Endothelial cell of umbilical vein (primary cell): ENCODE data around the gene FBXW11. TPM values are rescaled to one million over a fixed set of nuclear protein-coding genes. Genes with fewer than 3 reads are reported as not detected.

ENCODE experiments used
- BruUV-seq: library from RNA; stranded (reverse); fragments of 400-500 nt; replicated peaks from 2 replicates; lab custom pipeline; 2021; lab: Mats Ljungman, UMichigan
- CTCF ChIA-PET: fragments of 300-600, 350-600 bp; sonication (Branson Sonifier 250); formaldehyde crosslinking; loops from one replicate; lab custom pipeline; 2021; ENCODE audit warnings: antibody characterized with exemption, inconsistent platforms; lab: Charles Lee
- POLR2A ChIA-PET: fragments of 300-600, 350-600 bp; sonication (Branson Sonifier 250); formaldehyde crosslinking; loops from one replicate; lab custom pipeline; 2021; ENCODE audit warnings: antibody characterized with exemption, inconsistent platforms; lab: Charles Lee
- DNase-seq: peaks from one replicate; pipeline ENCODE4 v3.0.0-alpha.2; 2011; ENCODE audit warnings: low read depth, low spot score
- FAIRE-seq: peaks from 2 replicates; lab custom pipeline; 2011; peaks lifted over from hg19 to GRCh38; lab: Jason Lieb, UNC
- H2AFZ ChIP-seq: 2 replicates; pipeline ENCODE4 v1.6.0; 2012; ENCODE audit warnings: low read depth, low read length, control low read depth, inconsistent platforms
- H3K27ac ChIP-seq: 2 replicates; pipeline ENCODE4 v1.5.1; 2011; ENCODE audit warnings: low read depth, mild to moderate bottlenecking, control low read depth, low read length, moderate library complexity; ENCODE audit not compliant: insufficient read depth
- H3K27me3 ChIP-seq, 2 experiments: 2 replicates each; pipeline versions ENCODE4 v1.6.0 to v1.6.1; 2011; ENCODE audit warnings: low read length in 2 of 2, mixed read lengths in 1 of 2; ENCODE audit not compliant: control insufficient read depth in 2 of 2, insufficient read depth in 2 of 2
- H3K36me3 ChIP-seq, 2 experiments: 2 replicates in 1 of 2; 3 replicates in 1 of 2; pipeline ENCODE4 v1.5.1; 2011; ENCODE audit warnings: low read length in 2 of 2, mild to moderate bottlenecking in 1 of 2, moderate library complexity in 1 of 2; ENCODE audit not compliant: control insufficient read depth in 2 of 2, insufficient read depth in 2 of 2; ENCODE audit errors: extremely low read depth in 1 of 2
- H3K4me1 ChIP-seq: 3 replicates; pipeline ENCODE4 v1.5.1; 2011; ENCODE audit warnings: mild to moderate bottlenecking, low read length; ENCODE audit not compliant: control insufficient read depth, insufficient read depth; ENCODE audit errors: extremely low read depth
- H3K4me2 ChIP-seq: 2 replicates; pipeline ENCODE4 v1.6.1; 2011; ENCODE audit warnings: low read length, control low read depth, mixed read lengths; ENCODE audit not compliant: insufficient read depth
- H3K4me3 ChIP-seq, 3 experiments: fragments of 200-600 bp in 1 of 3; sonication (generic), shearing (Covaris generic) in 1 of 3; replicated peaks in 1 of 3; 2 replicates each; pipeline ENCODE4 v1.5.1; 2011 to 2016; ENCODE audit warnings: control low read depth in 3 of 3, low read length in 3 of 3, mild to moderate bottlenecking in 2 of 3, inconsistent platforms in 1 of 3, low read depth in 1 of 3, moderate library complexity in 1 of 3; ENCODE audit not compliant: insufficient read depth in 1 of 3
- H3K79me2 ChIP-seq: 2 replicates; pipeline ENCODE4 v1.6.0; 2012; ENCODE audit warnings: low read length, inconsistent platforms; ENCODE audit not compliant: control insufficient read depth, insufficient read depth
- H3K9ac ChIP-seq: replicated peaks from 2 replicates; pipeline ENCODE3; 2011; ENCODE audit warnings: low read length, control low read depth; ENCODE audit not compliant: insufficient read depth; ENCODE audit errors: extremely low read depth
- H3K9me1 ChIP-seq: replicated peaks from 3 replicates; pipeline ENCODE4 v1.6.0; 2011; ENCODE audit warnings: mild to moderate bottlenecking, low read length; ENCODE audit not compliant: control insufficient read depth, insufficient read depth; ENCODE audit errors: extremely low read depth
- H3K9me3 ChIP-seq: replicated peaks from 2 replicates; pipeline ENCODE4 v1.5.1; 2012; ENCODE audit warnings: low read length, inconsistent platforms; ENCODE audit not compliant: control insufficient read depth, insufficient read depth
- H4K20me1 ChIP-seq: replicated peaks from 2 replicates; pipeline ENCODE3; 2011; ENCODE audit warnings: mild to moderate bottlenecking, low read length; ENCODE audit not compliant: control insufficient read depth, insufficient read depth; ENCODE audit errors: extremely low read depth
- EZH2 ChIP-seq: IDR thresholded peaks from 2 replicates; pipeline ENCODE4 v1.6.1; 2012; ENCODE audit warnings: borderline replicate concordance, low read depth, mild to moderate bottlenecking, moderate library complexity, low read length, inconsistent platforms; ENCODE audit not compliant: severe bottlenecking
- FOS ChIP-seq: IDR thresholded peaks from 2 replicates; pipeline ENCODE4 v1.6.1; 2011; ENCODE audit warnings: mild to moderate bottlenecking, low read length, moderate library complexity, borderline replicate concordance; ENCODE audit not compliant: insufficient read depth
- GATA2 ChIP-seq: IDR thresholded peaks from 2 replicates; pipeline ENCODE4 v1.7.0; 2011; ENCODE audit warnings: low read depth, mild to moderate bottlenecking, moderate library complexity, mixed read lengths, low read length; ENCODE audit not compliant: insufficient read length, insufficient read depth
- JUN ChIP-seq: IDR thresholded peaks from 2 replicates; pipeline ENCODE4 v1.6.1; 2011; ENCODE audit warnings: borderline replicate concordance, low read depth; ENCODE audit not compliant: insufficient read length, insufficient read depth
- MAX ChIP-seq: IDR thresholded peaks from 2 replicates; pipeline ENCODE4 v1.6.1; 2011; ENCODE audit not compliant: insufficient read depth, insufficient read length
- MYC ChIP-seq: IDR thresholded peaks from one replicate; pipeline ENCODE4 v1.6.1; 2011; ENCODE audit warnings: mild to moderate bottlenecking, low read depth, low read length
- POLR2A ChIP-seq: IDR thresholded peaks from 2 replicates; pipeline ENCODE4 v1.6.1; 2012; ENCODE audit warnings: low read depth, mild to moderate bottlenecking, control low read depth, low read length
- POLR2AphosphoS5 ChIP-seq: IDR thresholded peaks from 2 replicates; pipeline ENCODE4 v1.6.1; 2012; ENCODE audit warnings: low read depth, mild to moderate bottlenecking, control low read depth, low read length, moderate library complexity; ENCODE audit not compliant: insufficient read depth
- dilution Hi-C: fragments of 300-500 bp; cut with MboI; formaldehyde crosslinking; loops from one replicate; pipeline ENCODE4 v1.15.0; 2019; ENCODE audit warnings: low sequenced_read_pairs; ENCODE audit not compliant: extremely low pct_ligation_motif_present
- intact Hi-C: fragments of 100-400 bp; cut with micrococcal nuclease; formaldehyde crosslinking; loops from one replicate; pipeline ENCODE4 v1.10.0; 2022
- polyA plus RNA-seq, 4 experiments: library from polyadenylated mRNA; depleted of rRNA in 3 of 4; stranded (reverse) in 3 of 4; unstranded in 1 of 4; fragments of >200 nt; gene quantifications; 2 replicates each; pipeline versions ENCODE4 v1.2.1 to v1.2.3, GENCODE V29; 2011 to 2012; ENCODE audit warnings: missing spikeins in 1 of 4
- total RNA-seq: library from RNA; stranded (reverse); gene quantifications from 2 replicates; pipeline ENCODE4 v1.2.3, GENCODE V29; 2021
- TF ChIP-seq, protein P1 (sequence below), 2 donors: IDR thresholded peaks; 1 replicate in 1 of 2; 2 replicates in 1 of 2; pipeline ENCODE4 v1.5.1; 2011; ENCODE audit warnings: low read length in 2 of 2, mild to moderate bottlenecking in 2 of 2, moderate library complexity in 2 of 2, control low read depth in 1 of 2, inconsistent platforms in 1 of 2, low read depth in 1 of 2; ENCODE audit not compliant: insufficient read depth in 1 of 2; ENCODE audit errors: extremely low read depth in 1 of 2

FBXW11 gene
- total and polyA plus RNA-seq, 2 donors (not counting 3 experiments of a cell fraction or from before 2014, with no cell fraction given) = 30.7 to 44.7 TPM

DNA sequence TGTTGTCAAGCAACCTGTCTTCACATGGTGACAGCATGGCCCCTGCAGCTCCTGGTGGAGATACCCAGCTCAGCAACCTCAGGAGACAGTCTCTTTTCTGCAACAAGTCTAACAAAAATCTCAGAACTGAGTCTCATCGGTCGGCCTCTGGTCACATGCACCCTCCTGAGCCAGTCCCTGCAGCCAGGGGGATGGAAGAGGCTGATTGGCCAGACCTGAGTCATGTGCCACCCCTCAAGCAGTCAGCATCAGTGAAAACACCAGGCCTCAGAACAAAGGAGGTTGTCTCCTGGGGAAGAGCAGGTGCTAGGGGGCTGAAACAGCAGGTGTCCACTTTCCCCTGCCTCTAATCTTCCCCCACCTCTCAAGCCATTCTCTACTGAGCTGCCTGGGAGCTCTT is 166.4 kb downstream of the FBXW11 start:
- Histone ChIP-seq H3K4me1 (peaks cover 5% of the 10 kb centered on the region), H3K79me2 (no peaks in the 10 kb centered on the region), H4K20me1 (no peaks in the 10 kb centered on the region), H3K9me3 (no peaks in the 10 kb centered on the region), H3K27ac (no peak overlapping the region), H3K36me3 (no peaks in the 10 kb centered on the region), H3K9me1 (no peaks in the 10 kb centered on the region), H3K27me3 (no peaks in the 10 kb centered on the region), H3K4me3 (no peak overlapping the region), H3K4me2 (no peak overlapping the region), H3K9ac (no peak overlapping the region), H2AFZ (no peak overlapping the region)
- ChIA-PET CTCF (interaction anchor here (1.0 to 1.1 kb wide), 2 partner anchors 9 to 89 kb away, joined by 3 read pairs; no protein-coding TSS in a partner anchor), POLR2A (no interaction called here)
- intact Hi-C loops (no loop called here), dilution Hi-C loops (no loop called here)
- BruUV-seq = no TSS peak
- TF ChIP-seq POLR2AphosphoS5 (no peak), EZH2 (no peak), POLR2A (no peak), MYC (no peak)
- TF ChIP-seq, protein P1, sequence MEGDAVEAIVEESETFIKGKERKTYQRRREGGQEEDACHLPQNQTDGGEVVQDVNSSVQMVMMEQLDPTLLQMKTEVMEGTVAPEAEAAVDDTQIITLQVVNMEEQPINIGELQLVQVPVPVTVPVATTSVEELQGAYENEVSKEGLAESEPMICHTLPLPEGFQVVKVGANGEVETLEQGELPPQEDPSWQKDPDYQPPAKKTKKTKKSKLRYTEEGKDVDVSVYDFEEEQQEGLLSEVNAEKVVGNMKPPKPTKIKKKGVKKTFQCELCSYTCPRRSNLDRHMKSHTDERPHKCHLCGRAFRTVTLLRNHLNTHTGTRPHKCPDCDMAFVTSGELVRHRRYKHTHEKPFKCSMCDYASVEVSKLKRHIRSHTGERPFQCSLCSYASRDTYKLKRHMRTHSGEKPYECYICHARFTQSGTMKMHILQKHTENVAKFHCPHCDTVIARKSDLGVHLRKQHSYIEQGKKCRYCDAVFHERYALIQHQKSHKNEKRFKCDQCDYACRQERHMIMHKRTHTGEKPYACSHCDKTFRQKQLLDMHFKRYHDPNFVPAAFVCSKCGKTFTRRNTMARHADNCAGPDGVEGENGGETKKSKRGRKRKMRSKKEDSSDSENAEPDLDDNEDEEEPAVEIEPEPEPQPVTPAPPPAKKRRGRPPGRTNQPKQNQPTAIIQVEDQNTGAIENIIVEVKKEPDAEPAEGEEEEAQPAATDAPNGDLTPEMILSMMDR (IDR thresholded peaks at IDR 0.05; ENCODE audit: extremely low read depth in 1 of 2, insufficient read depth in 1 of 2, low read depth in 1 of 2, low read length in 2 of 2) = no peak
- FAIRE-seq (no peak), DNase-seq (no peak)

GRCh38 chr5:171839112-171839511 is 167.3 kb downstream of the FBXW11 start:
- BruUV-seq = no TSS peak
- H3K9ac ChIP-seq = no peak overlapping the region
- FAIRE-seq (no peak), DNase-seq (no peak)
- no peak overlapping the region for H3K27ac ChIP-seq
- peaks cover 5% of the 10 kb centered on the region for H3K4me1 ChIP-seq
- no peaks in the 10 kb centered on the region for H3K9me1 ChIP-seq
- no peaks in the 10 kb centered on the region for H3K79me2 ChIP-seq
- no peak overlapping the region for H3K4me2 ChIP-seq
- no peaks in the 10 kb centered on the region for H4K20me1 ChIP-seq
- intact Hi-C loops (no loop called here), dilution Hi-C loops (no loop called here)
- ChIA-PET POLR2A (no interaction called here), CTCF (interaction anchor here (0.9 to 1.0 kb wide), 2 partner anchors 11 to 19 kb away, joined by 3 to 4 read pairs; no protein-coding TSS in a partner anchor)
- no peak overlapping the region for H3K4me3 ChIP-seq
- H3K36me3 ChIP-seq = no peaks in the 10 kb centered on the region
- H2AFZ ChIP-seq = no peak overlapping the region
- TF ChIP-seq JUN = no peak
- TF ChIP-seq FOS = no peak
- TF ChIP-seq, protein P1 (IDR thresholded peaks at IDR 0.05; ENCODE audit: extremely low read depth in 1 of 2, insufficient read depth in 1 of 2, low read depth in 1 of 2, low read length in 2 of 2) = no peak
- TF ChIP-seq POLR2AphosphoS5 = no peak
- TF ChIP-seq GATA2 = no peak
- no peak for TF ChIP-seq MAX
- TF ChIP-seq EZH2 = no peak
- no peak for TF ChIP-seq POLR2A
- TF ChIP-seq MYC = no peak
- H3K27me3 ChIP-seq = no peaks in the 10 kb centered on the region
- no peaks in the 10 kb centered on the region for H3K9me3 ChIP-seq
